ENCODE measurements around the gene CDH7.

Gene CDH7

DNA sequence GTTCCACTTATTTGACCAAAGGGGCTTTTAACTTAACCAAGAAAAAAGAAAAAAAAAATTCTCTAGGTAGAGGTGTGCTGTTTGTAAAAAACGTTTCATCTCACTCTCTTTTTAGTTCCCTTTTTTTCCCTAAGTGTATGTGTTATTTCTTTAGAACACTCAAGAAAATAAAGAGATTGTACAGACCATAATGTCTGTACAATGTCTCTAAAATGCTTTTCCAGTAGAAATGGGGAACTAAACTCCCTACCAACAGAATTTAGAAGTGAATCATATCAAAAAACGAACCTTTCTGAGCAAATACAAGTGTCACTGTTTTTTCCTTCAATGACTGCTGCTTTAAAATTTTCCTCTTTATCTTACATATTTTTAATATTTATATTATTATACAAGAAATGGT, 72.0 kb downstream of the CDH7 start:
- TF ChIP-seq, protein P1, sequence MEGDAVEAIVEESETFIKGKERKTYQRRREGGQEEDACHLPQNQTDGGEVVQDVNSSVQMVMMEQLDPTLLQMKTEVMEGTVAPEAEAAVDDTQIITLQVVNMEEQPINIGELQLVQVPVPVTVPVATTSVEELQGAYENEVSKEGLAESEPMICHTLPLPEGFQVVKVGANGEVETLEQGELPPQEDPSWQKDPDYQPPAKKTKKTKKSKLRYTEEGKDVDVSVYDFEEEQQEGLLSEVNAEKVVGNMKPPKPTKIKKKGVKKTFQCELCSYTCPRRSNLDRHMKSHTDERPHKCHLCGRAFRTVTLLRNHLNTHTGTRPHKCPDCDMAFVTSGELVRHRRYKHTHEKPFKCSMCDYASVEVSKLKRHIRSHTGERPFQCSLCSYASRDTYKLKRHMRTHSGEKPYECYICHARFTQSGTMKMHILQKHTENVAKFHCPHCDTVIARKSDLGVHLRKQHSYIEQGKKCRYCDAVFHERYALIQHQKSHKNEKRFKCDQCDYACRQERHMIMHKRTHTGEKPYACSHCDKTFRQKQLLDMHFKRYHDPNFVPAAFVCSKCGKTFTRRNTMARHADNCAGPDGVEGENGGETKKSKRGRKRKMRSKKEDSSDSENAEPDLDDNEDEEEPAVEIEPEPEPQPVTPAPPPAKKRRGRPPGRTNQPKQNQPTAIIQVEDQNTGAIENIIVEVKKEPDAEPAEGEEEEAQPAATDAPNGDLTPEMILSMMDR (conservative IDR thresholded peaks at IDR 0.05; ENCODE audit: control insufficient read depth, insufficient read depth, low read depth, low read length), result no peak
- no peak overlapping the region for H3K4me3 ChIP-seq (ENCODE audit: control insufficient read depth, low read depth, low read length)
- DNase-seq (ENCODE audit: low read depth), result no peak

DNA sequence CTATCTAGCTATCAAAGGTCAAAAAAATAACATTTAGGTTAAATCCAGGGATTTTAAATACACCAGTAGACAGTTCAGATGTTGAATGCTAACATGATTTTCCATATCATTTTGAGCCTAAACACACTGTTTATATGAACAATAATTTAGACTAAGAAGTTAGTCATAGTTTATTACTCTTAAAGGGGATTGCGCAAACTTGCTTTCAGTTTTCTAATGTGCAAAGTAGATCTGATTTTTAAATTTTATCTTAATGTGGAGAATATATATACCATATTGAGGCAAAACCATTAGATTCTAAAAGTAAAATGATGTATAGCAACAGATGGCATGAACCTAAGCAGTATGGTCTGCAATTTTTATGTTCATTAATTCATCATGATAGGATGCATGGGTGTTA, 76.6 kb downstream of the CDH7 start:
- no peak for DNase-seq (ENCODE audit: low read depth)
- TF ChIP-seq, protein P1 (conservative IDR thresholded peaks at IDR 0.05; ENCODE audit: control insufficient read depth, insufficient read depth, low read depth, low read length), result no peak
- no peak overlapping the region for H3K4me3 ChIP-seq (ENCODE audit: control insufficient read depth, low read depth, low read length)

DNA sequence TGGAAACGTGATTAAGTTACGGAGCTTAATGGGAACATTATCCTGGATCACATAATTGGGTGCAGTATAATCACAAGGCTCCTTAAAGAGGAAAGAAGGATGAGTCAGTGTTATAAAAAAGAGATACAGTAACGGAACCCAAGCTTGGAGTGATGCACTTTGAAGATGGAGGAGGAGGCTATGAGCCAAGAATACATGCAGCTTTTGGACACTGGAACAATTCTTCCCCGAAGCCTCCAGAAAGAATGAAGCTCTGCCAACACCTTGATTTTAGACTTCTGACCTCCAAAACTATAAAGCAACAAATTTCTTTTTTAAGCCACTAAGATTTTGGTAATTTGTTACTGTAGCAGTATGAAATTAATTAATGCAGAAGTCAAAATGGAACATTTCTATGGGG, 85.1 kb downstream of the CDH7 start:
- no peak overlapping the region for H3K4me3 ChIP-seq (ENCODE audit: control insufficient read depth, low read depth, low read length)
- TF ChIP-seq, protein P1 (conservative IDR thresholded peaks at IDR 0.05; ENCODE audit: control insufficient read depth, insufficient read depth, low read depth, low read length), result no peak
- DNase-seq (ENCODE audit: low read depth), result no peak

DNA sequence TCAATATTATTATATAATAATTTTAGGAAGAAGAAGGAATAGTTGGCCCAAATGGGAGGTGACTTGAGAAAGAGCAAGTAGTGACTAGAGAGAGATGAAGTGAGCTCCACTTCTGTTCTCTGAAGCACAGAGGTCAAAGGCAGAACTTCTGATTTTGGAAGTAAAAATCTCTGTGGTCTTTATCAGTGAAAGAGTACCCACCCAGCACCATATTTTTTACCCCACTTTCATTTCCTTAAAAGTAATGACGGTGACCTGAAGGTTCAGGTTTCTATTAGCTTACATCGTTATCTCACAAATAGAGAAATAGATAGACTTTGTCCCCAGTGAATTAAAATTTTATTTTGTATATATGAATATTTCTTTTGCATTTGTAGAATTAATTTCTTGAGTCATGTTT, 95.3 kb downstream of the CDH7 start:
- no peak for DNase-seq (ENCODE audit: low read depth)
- TF ChIP-seq, protein P1 (conservative IDR thresholded peaks at IDR 0.05; ENCODE audit: control insufficient read depth, insufficient read depth, low read depth, low read length), result no peak
- no peak overlapping the region for H3K4me3 ChIP-seq (ENCODE audit: control insufficient read depth, low read depth, low read length)

DNA sequence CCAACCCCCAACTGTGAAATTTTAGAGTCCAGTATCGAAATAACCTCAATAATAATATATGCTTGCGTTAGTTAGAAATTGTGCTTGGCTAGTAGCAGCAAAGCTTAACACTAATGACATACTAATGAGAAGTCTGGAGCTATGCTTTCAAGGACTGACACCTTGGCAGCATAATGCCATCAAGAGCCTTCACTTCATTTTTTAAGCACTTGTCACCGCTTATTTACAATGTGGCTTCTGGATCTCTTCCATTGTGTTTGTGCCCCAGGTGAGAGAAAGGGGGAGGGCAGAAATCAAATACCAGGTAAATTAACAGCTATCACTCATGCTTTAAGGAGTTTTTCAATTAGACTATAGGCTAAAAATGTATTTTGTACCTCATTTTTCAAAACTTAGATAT, 101.5 kb downstream of the CDH7 start:
- no peak for DNase-seq (ENCODE audit: low read depth)
- no peak overlapping the region for H3K4me3 ChIP-seq (ENCODE audit: control insufficient read depth, low read depth, low read length)
- TF ChIP-seq, protein P1 (conservative IDR thresholded peaks at IDR 0.05; ENCODE audit: control insufficient read depth, insufficient read depth, low read depth, low read length), result no peak

DNA sequence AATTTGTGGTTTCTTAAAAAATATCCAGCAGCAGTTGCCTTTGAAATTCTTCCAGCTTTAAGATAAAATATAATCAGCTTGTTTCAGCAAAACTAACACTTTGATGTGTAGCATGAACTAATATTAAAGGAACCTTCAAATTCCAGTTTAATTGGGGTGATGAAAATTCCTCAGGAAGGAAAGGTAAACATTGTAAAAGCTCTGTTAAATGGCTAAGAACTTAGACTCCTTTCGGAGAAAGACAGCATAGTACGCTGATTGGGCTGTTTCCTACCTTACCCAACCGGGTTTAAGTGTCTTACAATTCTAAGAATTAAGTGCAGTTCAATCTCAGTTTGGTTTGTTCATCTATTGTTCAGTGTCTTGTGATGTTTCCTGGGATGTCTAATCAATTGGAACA, 108.3 kb downstream of the CDH7 start:
- no peak overlapping the region for H3K4me3 ChIP-seq (ENCODE audit: control insufficient read depth, low read depth, low read length)
- no peak for DNase-seq (ENCODE audit: low read depth)
- TF ChIP-seq, protein P1 (conservative IDR thresholded peaks at IDR 0.05; ENCODE audit: control insufficient read depth, insufficient read depth, low read depth, low read length), result no peak

DNA sequence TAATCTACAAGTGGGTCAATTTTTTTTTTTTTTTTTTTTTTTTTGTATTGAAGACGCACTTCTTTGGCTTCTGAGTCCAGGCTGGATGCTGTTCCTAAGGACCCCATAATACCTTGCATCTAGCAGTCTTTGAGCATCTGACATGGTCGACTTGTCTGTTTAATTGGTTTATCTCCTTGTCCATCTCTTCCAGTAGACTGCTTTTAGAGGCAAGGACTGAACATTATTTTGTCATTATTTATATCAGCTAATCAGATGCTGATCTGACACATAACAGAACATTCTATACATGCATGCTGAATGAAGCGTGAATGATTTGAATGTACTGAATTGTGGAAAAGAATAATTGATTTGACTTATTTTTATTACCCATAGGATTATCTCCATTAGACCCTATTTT, 118.7 kb downstream of the CDH7 start:
- TF ChIP-seq, protein P1 (conservative IDR thresholded peaks at IDR 0.05; ENCODE audit: control insufficient read depth, insufficient read depth, low read depth, low read length), result no peak
- DNase-seq (ENCODE audit: low read depth), result no peak
- H3K4me3 ChIP-seq (ENCODE audit: control insufficient read depth, low read depth, low read length), result no peak overlapping the region
